SK-N-SH treated with all-trans-retinoic acid at 6 μM for 48 hours (cell line): ENCODE data around the gene ICAM5.

Source experiments
- ATAC-seq: fragments of 200-7000 bp; cut with Tn5 transposase; 3 replicates; pipeline ENCODE4 v1.9.1; 2020; ENCODE audit warnings: mild to moderate bottlenecking, moderate library complexity
- BACH2 ChIP-seq: fragments of 250-450 bp; sonication (Bioruptor Pico); IDR thresholded peaks from 2 replicates; pipeline ENCODE4 v1.9.0; 2021; ENCODE audit warnings: mild to moderate bottlenecking, borderline replicate concordance
- CSDC2 ChIP-seq: fragments of 250-450 bp; sonication (Bioruptor Pico); IDR thresholded peaks from 2 replicates; pipeline ENCODE4 v1.5.0; 2020; ENCODE audit warnings: mild to moderate bottlenecking, moderate library complexity
- CSRNP3 ChIP-seq: fragments of 250-450 bp; sonication (Bioruptor Pico); IDR thresholded peaks from 2 replicates; pipeline ENCODE4 v1.5.1; 2021; ENCODE audit warnings: mild to moderate bottlenecking, moderate library complexity
- ISL1 ChIP-seq: fragments of 250-450 bp; sonication (Bioruptor Pico); IDR thresholded peaks from 2 replicates; pipeline ENCODE4 v2.1.2; 2022; ENCODE audit warnings: mild to moderate bottlenecking, moderate library complexity
- RARB ChIP-seq: fragments of 250-450 bp; sonication (Bioruptor Pico); IDR thresholded peaks from 2 replicates; pipeline ENCODE4 v1.8.0; 2021; ENCODE audit warnings: mild to moderate bottlenecking, moderate library complexity
- SNAI2 ChIP-seq: fragments of 250-450 bp; sonication (Bioruptor Pico); IDR thresholded peaks from 2 replicates; pipeline ENCODE4 v1.5.0; 2020; ENCODE audit warnings: mild to moderate bottlenecking, moderate library complexity
- TCF4 ChIP-seq: fragments of 250-450 bp; sonication (Bioruptor Pico); IDR thresholded peaks from 2 replicates; pipeline ENCODE4 v1.8.0; 2021; ENCODE audit warnings: mild to moderate bottlenecking, moderate library complexity, borderline replicate concordance
- ZC3H10 ChIP-seq: fragments of 250-450 bp; sonication (Bioruptor Pico); IDR thresholded peaks from 2 replicates; pipeline ENCODE4 v1.5.1; 2021; ENCODE audit warnings: mild to moderate bottlenecking, moderate library complexity
- ZFP3 ChIP-seq: fragments of 250-450 bp; sonication (Bioruptor Pico); IDR thresholded peaks from 2 replicates; pipeline ENCODE4 v1.5.0; 2020; ENCODE audit warnings: mild to moderate bottlenecking, moderate library complexity
- ZNF565 ChIP-seq: fragments of 450-650 bp; formaldehyde crosslinking; conservative IDR thresholded peaks from 2 replicates; pipeline ENCODE4 v1.5.0; 2020; ENCODE audit warnings: low read depth, mild to moderate bottlenecking, moderate library complexity
- TF ChIP-seq, protein P1 (sequence below): fragments of 250-450 bp; sonication (Bioruptor Pico); IDR thresholded peaks from 2 replicates; pipeline ENCODE4 v1.5.0; 2020; ENCODE audit warnings: mild to moderate bottlenecking, moderate library complexity
- TF ChIP-seq, protein P2 (sequence below): fragments of 250-450 bp; sonication (Bioruptor Pico); IDR thresholded peaks from 2 replicates; pipeline ENCODE4 v1.5.1; 2020; ENCODE audit warnings: low read depth, mild to moderate bottlenecking, moderate library complexity
- TF ChIP-seq, protein P3 (sequence below): fragments of 250-450 bp; sonication (Bioruptor Pico); IDR thresholded peaks from 2 replicates; pipeline ENCODE4 v1.8.0; 2021; ENCODE audit warnings: low read depth, mild to moderate bottlenecking, moderate library complexity, borderline replicate concordance

The ICAM5 gene

DNA sequence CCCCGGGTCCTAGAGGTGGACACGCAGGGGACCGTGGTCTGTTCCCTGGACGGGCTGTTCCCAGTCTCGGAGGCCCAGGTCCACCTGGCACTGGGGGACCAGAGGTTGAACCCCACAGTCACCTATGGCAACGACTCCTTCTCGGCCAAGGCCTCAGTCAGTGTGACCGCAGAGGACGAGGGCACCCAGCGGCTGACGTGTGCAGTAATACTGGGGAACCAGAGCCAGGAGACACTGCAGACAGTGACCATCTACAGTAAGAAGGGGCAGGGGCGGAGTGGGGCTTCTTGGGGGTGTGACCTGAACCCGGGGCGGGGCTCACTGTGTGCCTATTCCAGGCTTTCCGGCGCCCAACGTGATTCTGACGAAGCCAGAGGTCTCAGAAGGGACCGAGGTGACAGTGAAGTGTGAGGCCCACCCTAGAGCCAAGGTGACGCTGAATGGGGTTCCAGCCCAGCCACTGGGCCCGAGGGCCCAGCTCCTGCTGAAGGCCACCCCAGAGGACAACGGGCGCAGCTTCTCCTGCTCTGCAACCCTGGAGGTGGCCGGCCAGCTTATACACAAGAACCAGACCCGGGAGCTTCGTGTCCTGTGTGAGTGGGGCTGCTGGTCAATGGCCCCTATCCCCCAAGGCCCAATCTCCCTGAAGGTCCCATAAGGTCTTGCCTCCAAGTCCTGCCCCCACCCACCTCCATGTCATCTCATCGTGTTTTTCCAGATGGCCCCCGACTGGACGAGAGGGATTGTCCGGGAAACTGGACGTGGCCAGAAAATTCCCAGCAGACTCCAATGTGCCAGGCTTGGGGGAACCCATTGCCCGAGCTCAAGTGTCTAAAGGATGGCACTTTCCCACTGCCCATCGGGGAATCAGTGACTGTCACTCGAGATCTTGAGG lies 5.4 kb upstream of the ICAM5 start:
- no peak for ATAC-seq
- no peak for TF ChIP-seq RARB (CRISPR knock-in tag)
- no peak for TF ChIP-seq ZFP3 (CRISPR knock-in tag)
- no peak for TF ChIP-seq BACH2 (CRISPR knock-in tag)
- no peak for TF ChIP-seq CSDC2 (CRISPR knock-in tag)
- TF ChIP-seq, all 23 proteins: peak for 0

DNA sequence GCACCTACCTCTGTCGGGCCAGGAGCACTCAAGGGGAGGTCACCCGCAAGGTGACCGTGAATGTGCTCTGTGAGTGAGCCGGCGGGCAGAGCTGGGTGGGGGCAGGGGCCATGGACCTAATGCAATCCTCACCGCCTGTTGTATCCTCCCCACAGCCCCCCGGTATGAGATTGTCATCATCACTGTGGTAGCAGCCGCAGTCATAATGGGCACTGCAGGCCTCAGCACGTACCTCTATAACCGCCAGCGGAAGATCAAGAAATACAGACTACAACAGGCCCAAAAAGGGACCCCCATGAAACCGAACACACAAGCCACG lies 4.8 kb upstream of the ICAM5 start:
- ATAC-seq = no peak
- TF ChIP-seq ISL1 = no peak
- TF ChIP-seq ZC3H10 (CRISPR knock-in tag) = no peak
- TF ChIP-seq SNAI2 = no peak
- no peak for TF ChIP-seq ZFP3 (CRISPR knock-in tag)
- no peak for TF ChIP-seq BACH2 (CRISPR knock-in tag)
- TF ChIP-seq, protein P1, sequence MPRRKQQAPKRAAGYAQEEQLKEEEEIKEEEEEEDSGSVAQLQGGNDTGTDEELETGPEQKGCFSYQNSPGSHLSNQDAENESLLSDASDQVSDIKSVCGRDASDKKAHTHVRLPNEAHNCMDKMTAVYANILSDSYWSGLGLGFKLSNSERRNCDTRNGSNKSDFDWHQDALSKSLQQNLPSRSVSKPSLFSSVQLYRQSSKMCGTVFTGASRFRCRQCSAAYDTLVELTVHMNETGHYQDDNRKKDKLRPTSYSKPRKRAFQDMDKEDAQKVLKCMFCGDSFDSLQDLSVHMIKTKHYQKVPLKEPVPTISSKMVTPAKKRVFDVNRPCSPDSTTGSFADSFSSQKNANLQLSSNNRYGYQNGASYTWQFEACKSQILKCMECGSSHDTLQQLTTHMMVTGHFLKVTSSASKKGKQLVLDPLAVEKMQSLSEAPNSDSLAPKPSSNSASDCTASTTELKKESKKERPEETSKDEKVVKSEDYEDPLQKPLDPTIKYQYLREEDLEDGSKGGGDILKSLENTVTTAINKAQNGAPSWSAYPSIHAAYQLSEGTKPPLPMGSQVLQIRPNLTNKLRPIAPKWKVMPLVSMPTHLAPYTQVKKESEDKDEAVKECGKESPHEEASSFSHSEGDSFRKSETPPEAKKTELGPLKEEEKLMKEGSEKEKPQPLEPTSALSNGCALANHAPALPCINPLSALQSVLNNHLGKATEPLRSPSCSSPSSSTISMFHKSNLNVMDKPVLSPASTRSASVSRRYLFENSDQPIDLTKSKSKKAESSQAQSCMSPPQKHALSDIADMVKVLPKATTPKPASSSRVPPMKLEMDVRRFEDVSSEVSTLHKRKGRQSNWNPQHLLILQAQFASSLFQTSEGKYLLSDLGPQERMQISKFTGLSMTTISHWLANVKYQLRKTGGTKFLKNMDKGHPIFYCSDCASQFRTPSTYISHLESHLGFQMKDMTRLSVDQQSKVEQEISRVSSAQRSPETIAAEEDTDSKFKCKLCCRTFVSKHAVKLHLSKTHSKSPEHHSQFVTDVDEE = no peak
- no peak for TF ChIP-seq ZNF565 (CRISPR knock-in tag)
- TF ChIP-seq, all 23 proteins: peak for 0

GRCh38 chr19:10285393-10285792 lies 4.4 kb upstream of the ICAM5 start:
- TF ChIP-seq, protein P2, sequence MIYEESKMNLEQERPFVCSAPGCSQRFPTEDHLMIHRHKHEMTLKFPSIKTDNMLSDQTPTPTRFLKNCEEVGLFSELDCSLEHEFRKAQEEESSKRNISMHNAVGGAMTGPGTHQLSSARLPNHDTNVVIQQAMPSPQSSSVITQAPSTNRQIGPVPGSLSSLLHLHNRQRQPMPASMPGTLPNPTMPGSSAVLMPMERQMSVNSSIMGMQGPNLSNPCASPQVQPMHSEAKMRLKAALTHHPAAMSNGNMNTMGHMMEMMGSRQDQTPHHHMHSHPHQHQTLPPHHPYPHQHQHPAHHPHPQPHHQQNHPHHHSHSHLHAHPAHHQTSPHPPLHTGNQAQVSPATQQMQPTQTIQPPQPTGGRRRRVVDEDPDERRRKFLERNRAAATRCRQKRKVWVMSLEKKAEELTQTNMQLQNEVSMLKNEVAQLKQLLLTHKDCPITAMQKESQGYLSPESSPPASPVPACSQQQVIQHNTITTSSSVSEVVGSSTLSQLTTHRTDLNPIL (CRISPR knock-in tag) = no peak
- TF ChIP-seq CSRNP3 (CRISPR knock-in tag) (no peak), ZC3H10 (CRISPR knock-in tag) (no peak)
- TF ChIP-seq, protein P3, sequence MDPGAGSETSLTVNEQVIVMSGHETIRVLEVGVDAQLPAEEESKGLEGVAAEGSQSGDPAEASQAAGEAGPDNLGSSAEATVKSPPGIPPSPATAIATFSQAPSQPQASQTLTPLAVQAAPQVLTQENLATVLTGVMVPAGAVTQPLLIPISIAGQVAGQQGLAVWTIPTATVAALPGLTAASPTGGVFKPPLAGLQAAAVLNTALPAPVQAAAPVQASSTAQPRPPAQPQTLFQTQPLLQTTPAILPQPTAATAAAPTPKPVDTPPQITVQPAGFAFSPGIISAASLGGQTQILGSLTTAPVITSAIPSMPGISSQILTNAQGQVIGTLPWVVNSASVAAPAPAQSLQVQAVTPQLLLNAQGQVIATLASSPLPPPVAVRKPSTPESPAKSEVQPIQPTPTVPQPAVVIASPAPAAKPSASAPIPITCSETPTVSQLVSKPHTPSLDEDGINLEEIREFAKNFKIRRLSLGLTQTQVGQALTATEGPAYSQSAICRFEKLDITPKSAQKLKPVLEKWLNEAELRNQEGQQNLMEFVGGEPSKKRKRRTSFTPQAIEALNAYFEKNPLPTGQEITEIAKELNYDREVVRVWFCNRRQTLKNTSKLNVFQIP (CRISPR knock-in tag) = no peak
- ATAC-seq = no peak

DNA sequence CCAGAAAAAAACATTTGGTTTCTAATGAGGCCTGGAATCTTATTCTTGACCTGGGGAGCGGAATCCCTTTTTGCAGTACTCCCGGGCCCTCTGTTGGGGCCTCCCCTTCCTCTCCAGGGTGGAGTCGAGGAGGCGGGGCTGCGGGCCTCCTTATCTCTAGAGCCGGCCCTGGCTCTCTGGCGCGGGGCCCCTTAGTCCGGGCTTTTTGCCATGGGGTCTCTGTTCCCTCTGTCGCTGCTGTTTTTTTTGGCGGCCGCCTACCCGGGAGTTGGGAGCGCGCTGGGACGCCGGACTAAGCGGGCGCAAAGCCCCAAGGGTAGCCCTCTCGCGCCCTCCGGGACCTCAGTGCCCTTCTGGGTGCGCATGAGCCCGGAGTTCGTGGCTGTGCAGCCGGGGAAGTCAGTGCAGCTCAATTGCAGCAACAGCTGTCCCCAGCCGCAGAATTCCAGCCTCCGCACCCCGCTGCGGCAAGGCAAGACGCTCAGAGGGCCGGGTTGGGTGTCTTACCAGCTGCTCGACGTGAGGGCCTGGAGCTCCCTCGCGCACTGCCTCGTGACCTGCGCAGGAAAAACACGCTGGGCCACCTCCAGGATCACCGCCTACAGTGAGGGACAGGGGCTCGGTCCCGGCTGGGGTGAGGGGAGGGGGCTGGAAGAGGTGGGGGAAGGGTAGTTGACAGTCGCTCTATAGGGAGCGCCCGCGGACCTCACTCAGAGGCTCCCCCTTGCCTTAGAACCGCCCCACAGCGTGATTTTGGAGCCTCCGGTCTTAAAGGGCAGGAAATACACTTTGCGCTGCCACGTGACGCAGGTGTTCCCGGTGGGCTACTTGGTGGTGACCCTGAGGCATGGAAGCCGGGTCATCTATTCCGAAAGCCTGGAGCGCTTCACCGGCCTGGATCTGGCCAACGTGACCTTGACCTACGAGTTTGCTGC lies 2.7 kb upstream of the ICAM5 start, which contains the start of gene ICAM4:
ICAM4 (plus strand) TSS at position 153 of the 935 bp plus-strand sequence; CDS start at position 211, 58 bp downstream.
- no peak for TF ChIP-seq CSRNP3 (CRISPR knock-in tag)
- no peak for TF ChIP-seq BACH2 (CRISPR knock-in tag)
- TF ChIP-seq TCF4 (CRISPR knock-in tag) = no peak
- no peak for ATAC-seq
